H1 (cell line): ENCODE data around the gene TMEM131L. TPM values are rescaled to one million over a fixed set of nuclear protein-coding genes. Genes with fewer than 3 reads are reported as not detected.

Experiments
- KDM1A ChIP-seq: fragments of 200-600, 300-600 bp; sonication (generic); IDR thresholded peaks from 2 replicates; pipeline ENCODE4 v1.7.1; 2016; ENCODE audit warnings: mild to moderate bottlenecking, low read length, borderline replicate concordance
- POU5F1 ChIP-seq: IDR thresholded peaks from 2 replicates; pipeline ENCODE4 v1.6.1; 2011; ENCODE audit warnings: low read depth, mild to moderate bottlenecking, low read length, moderate library complexity
- polyA plus RNA-seq, 7 experiments: library from polyadenylated mRNA; depleted of rRNA in 3 of 7; stranded (reverse) in 5 of 7; unstranded in 2 of 7; fragments of >200 nt in 5 of 7; fragments of 200-250 nt in 2 of 7; gene quantifications; 1 replicate in 5 of 7; 2 replicates in 1 of 7; 4 replicates in 1 of 7; pipeline versions ENCODE4 v1.2.1 to v1.2.3, GENCODE V29; 2011 to 2013; ENCODE audit warnings: missing spikeins in 2 of 7, mixed read lengths in 2 of 7
- total RNA-seq: library from RNA; stranded (reverse); fragmentation: NEBNext Ultra II Directional; extraction: Animal tissue kit (Norgen Biotek cat#: 25700); gene quantifications from 2 replicates; pipeline ENCODE4 v1.2.1, GENCODE V29; 2021

Gene TMEM131L
- total and polyA plus RNA-seq, 2 of the 8 experiments (the other 6 are each of a cell fraction or from before 2014, with no cell fraction given): 14.3 to 26.1 TPM

DNA sequence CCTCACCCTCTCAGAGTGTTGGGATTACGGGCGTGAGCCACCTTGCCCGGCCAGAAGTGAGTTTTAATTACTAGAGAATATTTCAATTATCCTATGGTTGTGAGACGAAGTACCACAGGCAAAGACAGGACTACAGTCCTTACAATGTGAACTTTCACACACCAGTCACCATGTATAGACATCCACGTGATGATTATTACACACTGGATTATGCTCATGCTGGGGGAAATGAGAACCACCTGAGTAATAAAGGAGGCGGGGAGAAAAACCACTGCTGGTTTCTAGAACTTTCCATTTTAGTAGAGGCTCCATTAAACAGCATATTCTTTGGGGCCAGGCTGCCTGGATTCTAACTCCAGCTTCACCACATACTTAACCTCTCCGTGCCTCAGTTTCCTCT, 175.4 kb downstream of the TMEM131L start (continued):
- TF ChIP-seq KDM1A (no peak), POU5F1 (no peak)
